Measurements from ENCODE around the gene SLIT3.

SLIT3 gene

GRCh38 chr5:168953351-168953750 is 347.6 kb downstream of the SLIT3 start:
- no peak overlapping the region for H3K4me3 ChIP-seq (ENCODE audit: low read length)
- no peak for TF ChIP-seq CTCF (conservative IDR thresholded peaks at IDR 0.05; ENCODE audit: low read length)
- DNase-seq (ENCODE audit: low read depth) = no peak

- no peak overlapping the region for H3K4me3 ChIP-seq (ENCODE audit: low read length)
- DNase-seq (ENCODE audit: low read depth) = no peak
- no peak for TF ChIP-seq CTCF (conservative IDR thresholded peaks at IDR 0.05; ENCODE audit: low read length)
Measured at GRCh38 chr5:168952196-168952595, 348.7 kb downstream of the SLIT3 start.

GRCh38 chr5:168951769-168952168 is 349.2 kb downstream of the SLIT3 start:
- H3K4me3 ChIP-seq (ENCODE audit: low read length) = no peak overlapping the region
- no peak for DNase-seq (ENCODE audit: low read depth)
- TF ChIP-seq CTCF (conservative IDR thresholded peaks at IDR 0.05; ENCODE audit: low read length) = no peak

- H3K4me3 ChIP-seq (ENCODE audit: low read length) = no peak overlapping the region
- no peak for TF ChIP-seq CTCF (conservative IDR thresholded peaks at IDR 0.05; ENCODE audit: low read length)
- DNase-seq (ENCODE audit: low read depth) = peak; percentile 93
Measured at GRCh38 chr5:168951356-168951755, 349.6 kb downstream of the SLIT3 start.

- no peak for TF ChIP-seq CTCF (conservative IDR thresholded peaks at IDR 0.05; ENCODE audit: low read length)
- DNase-seq (ENCODE audit: low read depth) = no peak
- no peak overlapping the region for H3K4me3 ChIP-seq (ENCODE audit: low read length)
Measured at GRCh38 chr5:168950241-168950951, 350.5 kb downstream of the SLIT3 start.

GRCh38 chr5:168948746-168949145 is 352.2 kb downstream of the SLIT3 start:
- TF ChIP-seq CTCF (conservative IDR thresholded peaks at IDR 0.05; ENCODE audit: low read length) = no peak
- no peak for DNase-seq (ENCODE audit: low read depth)
- H3K4me3 ChIP-seq (ENCODE audit: low read length) = no peak overlapping the region

GRCh38 chr5:168947212-168947868 is 353.6 kb downstream of the SLIT3 start:
- peak; percentile 81 for TF ChIP-seq CTCF (conservative IDR thresholded peaks at IDR 0.05; ENCODE audit: low read length)

More at GRCh38 chr5:168947212-168947868, 353.6 kb downstream of the SLIT3 start:
- DNase-seq (ENCODE audit: low read depth) = peak; percentile 40
- H3K4me3 ChIP-seq (ENCODE audit: low read length) = no peak overlapping the region
